Measurements from ENCODE around the gene KRTAP10-7. TPM values are rescaled to one million over a fixed set of nuclear protein-coding genes. Genes with fewer than 3 reads are reported as not detected.

KRTAP10-7 gene
- total RNA-seq, 2 donors from 2014 or later, result not detected

DNA sequence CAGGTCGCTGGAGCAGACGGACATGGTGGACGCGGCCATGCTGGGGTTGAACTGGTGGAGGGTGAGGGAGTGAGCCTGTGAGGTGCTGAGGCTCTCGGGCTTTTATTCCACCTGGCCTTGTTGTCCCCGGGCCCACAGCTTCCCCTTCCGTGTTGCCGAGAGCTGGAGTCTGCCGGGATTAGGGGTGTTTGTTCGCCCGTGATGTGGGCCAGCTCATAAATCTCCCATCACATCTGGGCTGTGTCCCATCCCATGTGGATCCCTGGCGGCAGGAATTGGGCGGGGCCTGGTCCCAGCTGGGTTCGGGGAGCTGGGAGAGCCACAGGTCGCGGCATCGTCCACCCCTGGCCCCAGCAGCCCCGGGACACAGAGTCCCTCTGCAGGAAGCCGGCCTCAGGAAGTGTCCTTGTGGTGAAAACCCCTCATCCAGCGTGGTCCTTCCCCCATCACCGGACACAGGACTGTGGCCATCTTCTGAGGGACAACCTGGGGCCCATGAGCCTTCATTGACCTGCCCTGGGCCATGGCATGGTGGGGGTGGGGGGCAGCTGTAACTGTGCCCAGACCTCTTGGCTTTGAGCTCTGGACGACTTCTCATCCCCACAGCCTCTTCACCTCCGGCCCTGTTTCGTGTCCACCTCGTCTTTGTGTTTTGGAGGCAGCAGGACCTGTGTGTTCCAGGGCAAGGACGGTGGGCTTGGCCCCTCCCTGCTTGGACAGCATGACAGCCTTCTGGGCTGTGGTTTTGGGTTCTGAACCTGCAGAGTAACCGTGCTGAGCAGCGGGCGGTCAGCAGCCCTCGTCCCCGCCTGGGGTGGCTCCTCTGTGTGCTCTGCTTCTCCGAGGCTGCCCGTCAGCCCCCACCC lies 7.7 kb upstream of the KRTAP10-7 start, which contains the start of gene KRTAP10-6:
KRTAP10-6 (minus strand) TSS at position 60 of the 866 bp plus-strand sequence; CDS start at position 39, 21 bp downstream.
- Histone ChIP-seq H3K36me3 (replicated peaks in 1 of 2; ENCODE audit: insufficient read depth in 1 of 2, low read depth in 2 of 2) (no peaks in the 10 kb centered on the region), H3K27me3 (no peaks in the 10 kb centered on the region), H3K27ac (no peak within 1 kb of the TSS), H3K4me3 (no peak within 1 kb of the TSS), H3K4me1 (no peaks in the 10 kb centered on the region), H3K9me3 (no peaks in the 10 kb centered on the region)
- no peak for ATAC-seq
- DNase-seq, result no peak
- TF ChIP-seq POLR2A (IDR thresholded peaks at IDR 0.05), result no peak
- TF ChIP-seq, protein P1, sequence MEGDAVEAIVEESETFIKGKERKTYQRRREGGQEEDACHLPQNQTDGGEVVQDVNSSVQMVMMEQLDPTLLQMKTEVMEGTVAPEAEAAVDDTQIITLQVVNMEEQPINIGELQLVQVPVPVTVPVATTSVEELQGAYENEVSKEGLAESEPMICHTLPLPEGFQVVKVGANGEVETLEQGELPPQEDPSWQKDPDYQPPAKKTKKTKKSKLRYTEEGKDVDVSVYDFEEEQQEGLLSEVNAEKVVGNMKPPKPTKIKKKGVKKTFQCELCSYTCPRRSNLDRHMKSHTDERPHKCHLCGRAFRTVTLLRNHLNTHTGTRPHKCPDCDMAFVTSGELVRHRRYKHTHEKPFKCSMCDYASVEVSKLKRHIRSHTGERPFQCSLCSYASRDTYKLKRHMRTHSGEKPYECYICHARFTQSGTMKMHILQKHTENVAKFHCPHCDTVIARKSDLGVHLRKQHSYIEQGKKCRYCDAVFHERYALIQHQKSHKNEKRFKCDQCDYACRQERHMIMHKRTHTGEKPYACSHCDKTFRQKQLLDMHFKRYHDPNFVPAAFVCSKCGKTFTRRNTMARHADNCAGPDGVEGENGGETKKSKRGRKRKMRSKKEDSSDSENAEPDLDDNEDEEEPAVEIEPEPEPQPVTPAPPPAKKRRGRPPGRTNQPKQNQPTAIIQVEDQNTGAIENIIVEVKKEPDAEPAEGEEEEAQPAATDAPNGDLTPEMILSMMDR (IDR thresholded peaks at IDR 0.05), result no peak
- WGBS, 2 donors, result 50 to 52% methylated on average over 8 to 32 of the region's 33 CpGs
- intact Hi-C loops (cut with DNase I), result no loop called here

DNA sequence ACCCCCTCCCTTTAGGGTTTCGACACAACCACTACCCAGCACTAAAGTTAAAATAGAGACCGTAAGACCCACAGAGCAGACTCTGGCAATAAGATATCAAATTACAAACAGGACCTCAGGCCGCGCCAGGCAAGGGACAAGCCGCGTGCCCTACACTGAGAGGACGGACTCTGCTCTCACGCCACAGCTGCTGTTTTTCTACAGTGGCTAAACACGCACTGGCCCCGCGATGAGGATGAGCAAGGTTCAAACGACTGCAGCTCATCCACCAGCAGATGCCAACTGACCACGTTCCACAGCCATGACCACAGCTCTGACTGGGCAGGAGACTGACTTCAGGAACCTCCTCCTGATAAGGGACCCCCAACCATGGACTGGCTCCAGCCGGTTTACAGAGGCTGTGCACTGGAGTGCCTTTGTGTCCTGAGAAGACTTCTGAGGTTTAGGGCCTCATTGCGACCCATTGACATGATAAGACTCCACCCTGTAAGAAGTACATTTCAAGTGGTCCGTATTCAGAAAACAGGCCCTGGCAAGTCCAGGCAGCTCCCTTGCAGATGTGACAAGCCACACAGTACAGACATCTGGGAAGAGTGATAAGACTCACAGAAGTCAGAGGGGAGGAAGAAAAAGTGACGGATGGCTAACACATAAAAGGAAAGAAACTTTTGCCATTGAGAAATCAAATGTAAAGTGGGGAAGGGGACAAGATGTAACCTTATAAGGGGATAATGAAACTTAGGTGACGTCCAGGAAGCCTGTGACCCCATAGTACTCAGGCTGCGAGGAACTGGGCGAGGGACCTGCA lies 6.6 kb upstream of the KRTAP10-7 start:
- ATAC-seq, result no peak
- no peak overlapping the region for H3K27ac ChIP-seq
- no peak overlapping the region for H3K4me3 ChIP-seq
- no peak for DNase-seq
- no peaks in the 10 kb centered on the region for H3K4me1 ChIP-seq
- H3K36me3 ChIP-seq (replicated peaks in 1 of 2; ENCODE audit: insufficient read depth in 1 of 2, low read depth in 2 of 2), result no peaks in the 10 kb centered on the region
- 42 to 47% methylated on average over 16 to 20 of the region's 20 CpGs for WGBS, 2 donors
- TF ChIP-seq POLR2A (IDR thresholded peaks at IDR 0.05), result no peak
- TF ChIP-seq, protein P1 (IDR thresholded peaks at IDR 0.05), result no peak
- no peaks in the 10 kb centered on the region for H3K27me3 ChIP-seq
- no peaks in the 10 kb centered on the region for H3K9me3 ChIP-seq
- intact Hi-C loops (cut with DNase I), result no loop called here

GRCh38 chr21:44594406-44594916 lies 5.9 kb upstream of the KRTAP10-7 start:
- ATAC-seq, result no peak
- WGBS, 2 donors, result 64 to 65% methylated on average over 12 of the region's 12 CpGs
- Histone ChIP-seq H3K36me3 (replicated peaks in 1 of 2; ENCODE audit: insufficient read depth in 1 of 2, low read depth in 2 of 2) (no peaks in the 10 kb centered on the region), H3K4me3 (no peak overlapping the region), H3K27ac (no peak overlapping the region), H3K9me3 (no peaks in the 10 kb centered on the region), H3K27me3 (no peaks in the 10 kb centered on the region), H3K4me1 (no peaks in the 10 kb centered on the region)
- TF ChIP-seq, protein P1 (IDR thresholded peaks at IDR 0.05), result no peak
- no peak for TF ChIP-seq POLR2A (IDR thresholded peaks at IDR 0.05)
- intact Hi-C loops (cut with DNase I), result no loop called here
- DNase-seq, result no peak

- H3K27ac ChIP-seq, result no peak overlapping the region
- H3K4me1 ChIP-seq, result no peaks in the 10 kb centered on the region
- no peaks in the 10 kb centered on the region for H3K9me3 ChIP-seq
- DNase-seq (no peak), ATAC-seq (no peak)
- intact Hi-C loops (cut with DNase I), result no loop called here
- no peak overlapping the region for H3K4me3 ChIP-seq
- no peaks in the 10 kb centered on the region for H3K36me3 ChIP-seq (replicated peaks in 1 of 2; ENCODE audit: insufficient read depth in 1 of 2, low read depth in 2 of 2)
- no peaks in the 10 kb centered on the region for H3K27me3 ChIP-seq
- TF ChIP-seq, protein P1 (IDR thresholded peaks at IDR 0.05), result no peak
- TF ChIP-seq POLR2A (IDR thresholded peaks at IDR 0.05), result no peak
- 60 to 66% methylated on average over 6 of the region's 6 CpGs for WGBS, 2 donors
Measured at GRCh38 chr21:44595524-44595923, 4.9 kb upstream of the KRTAP10-7 start.
